ENCODE measurements around the gene MRPS23.

Gene MRPS23

DNA sequence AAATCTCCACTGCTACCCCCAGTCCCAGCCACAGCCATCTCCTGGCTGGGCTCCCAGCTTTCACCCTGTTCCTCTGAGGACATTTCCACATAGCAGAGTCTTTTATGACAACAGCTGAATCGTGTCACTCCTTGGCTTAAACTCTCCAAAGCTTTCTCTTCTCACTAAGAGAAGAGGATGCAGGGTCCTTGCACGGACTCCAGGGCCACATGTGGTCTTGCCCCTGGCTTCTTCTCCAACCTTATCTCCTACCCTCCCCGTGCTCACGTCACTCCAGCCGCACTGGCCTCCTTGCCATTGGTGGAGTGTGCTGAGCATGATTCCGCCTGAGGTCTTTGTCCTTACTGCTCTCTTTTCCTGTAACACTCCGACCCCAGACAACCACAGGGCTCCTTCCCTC lies 64.8 kb downstream of the MRPS23 start:
- H3K27me3 ChIP-seq (ENCODE audit: low read length) = no peaks in the 10 kb centered on the region
- no peak overlapping the region for H3K4me2 ChIP-seq (ENCODE audit: low read depth, low read length, poor library complexity, severe bottlenecking)
- no peaks in the 10 kb centered on the region for H3K9me3 ChIP-seq (ENCODE audit: insufficient read depth, low read length)

More for the DNA sequence above, 64.8 kb downstream of the MRPS23 start:
- no peaks in the 10 kb centered on the region for H3K9me2 ChIP-seq (replicated peaks; ENCODE audit: insufficient read depth, low read length)
- H3K27ac ChIP-seq (ENCODE audit: low read depth, low read length) = no peak overlapping the region
- H3K9ac ChIP-seq (ENCODE audit: low read length) = no peak overlapping the region
- no peaks in the 10 kb centered on the region for H3F3A ChIP-seq (ENCODE audit: insufficient read depth)
- H3K36me3 ChIP-seq (ENCODE audit: low read length) = no peaks in the 10 kb centered on the region
- H2AFZ ChIP-seq (ENCODE audit: low read depth, low read length, severe bottlenecking) = no peak overlapping the region
- no peaks in the 10 kb centered on the region for H3K79me2 ChIP-seq (ENCODE audit: insufficient read depth, low read length)
- TF ChIP-seq EZH2phosphoT487 (conservative IDR thresholded peaks at IDR 0.05; ENCODE audit: low read length) = no peak
- TF ChIP-seq, protein P1, sequence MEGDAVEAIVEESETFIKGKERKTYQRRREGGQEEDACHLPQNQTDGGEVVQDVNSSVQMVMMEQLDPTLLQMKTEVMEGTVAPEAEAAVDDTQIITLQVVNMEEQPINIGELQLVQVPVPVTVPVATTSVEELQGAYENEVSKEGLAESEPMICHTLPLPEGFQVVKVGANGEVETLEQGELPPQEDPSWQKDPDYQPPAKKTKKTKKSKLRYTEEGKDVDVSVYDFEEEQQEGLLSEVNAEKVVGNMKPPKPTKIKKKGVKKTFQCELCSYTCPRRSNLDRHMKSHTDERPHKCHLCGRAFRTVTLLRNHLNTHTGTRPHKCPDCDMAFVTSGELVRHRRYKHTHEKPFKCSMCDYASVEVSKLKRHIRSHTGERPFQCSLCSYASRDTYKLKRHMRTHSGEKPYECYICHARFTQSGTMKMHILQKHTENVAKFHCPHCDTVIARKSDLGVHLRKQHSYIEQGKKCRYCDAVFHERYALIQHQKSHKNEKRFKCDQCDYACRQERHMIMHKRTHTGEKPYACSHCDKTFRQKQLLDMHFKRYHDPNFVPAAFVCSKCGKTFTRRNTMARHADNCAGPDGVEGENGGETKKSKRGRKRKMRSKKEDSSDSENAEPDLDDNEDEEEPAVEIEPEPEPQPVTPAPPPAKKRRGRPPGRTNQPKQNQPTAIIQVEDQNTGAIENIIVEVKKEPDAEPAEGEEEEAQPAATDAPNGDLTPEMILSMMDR (IDR thresholded peaks at IDR 0.05; ENCODE audit: insufficient read depth, low read length, poor library complexity, severe bottlenecking) = no peak
- H4K20me1 ChIP-seq (ENCODE audit: low read depth, low read length) = no peaks in the 10 kb centered on the region
- no peak overlapping the region for H3K4me3 ChIP-seq (ENCODE audit: insufficient read depth, low read length, poor library complexity, severe bottlenecking)

All from SU-DHL-6 (cell line).